Activated T-cell treated with anti-CD3 and anti-CD28 coated beads, Interleukin-2, amount 50 U/mL, for 1 hour (primary cell): ENCODE measurements around the gene SH3RF3.

ENCODE experiments used
- DNase-seq: peaks from one replicate; pipeline ENCODE4 v3.0.0-alpha.2; 2020

Gene SH3RF3

GRCh38 chr2:109292386-109292785 is 163.4 kb downstream of the SH3RF3 start:
- DNase-seq = no peak

- no peak for DNase-seq
Observed at GRCh38 chr2:109293663-109294062, 164.7 kb downstream of the SH3RF3 start.

GRCh38 chr2:109294523-109294922 is 165.5 kb downstream of the SH3RF3 start:
- no peak for DNase-seq

- no peak for DNase-seq
Observed at GRCh38 chr2:109295070-109295780, 166.2 kb downstream of the SH3RF3 start.

- DNase-seq = no peak
Observed at GRCh38 chr2:109295781-109296117, 166.7 kb downstream of the SH3RF3 start.

- no peak for DNase-seq
Observed at GRCh38 chr2:109297566-109298490, 168.8 kb downstream of the SH3RF3 start.

GRCh38 chr2:109298851-109299250 is 169.8 kb downstream of the SH3RF3 start:
- DNase-seq = no peak

GRCh38 chr2:109299536-109299935 is 170.5 kb downstream of the SH3RF3 start:
- DNase-seq = no peak

GRCh38 chr2:109300582-109300981 is 171.6 kb downstream of the SH3RF3 start:
- no peak for DNase-seq

- DNase-seq = no peak
Observed at GRCh38 chr2:109301746-109302145, 172.7 kb downstream of the SH3RF3 start.

GRCh38 chr2:109302319-109302718 is 173.3 kb downstream of the SH3RF3 start:
- DNase-seq = no peak

- DNase-seq = no peak
Observed at GRCh38 chr2:109304242-109304641, 175.2 kb downstream of the SH3RF3 start.

- no peak for DNase-seq
Observed at GRCh38 chr2:109304731-109305470, 175.9 kb downstream of the SH3RF3 start.

GRCh38 chr2:109305490-109306167 is 176.6 kb downstream of the SH3RF3 start:
- no peak for DNase-seq

GRCh38 chr2:109306190-109306589 is 177.2 kb downstream of the SH3RF3 start:
- no peak for DNase-seq

- no peak for DNase-seq
Observed at GRCh38 chr2:109311771-109312170, 182.8 kb downstream of the SH3RF3 start.

- DNase-seq = no peak
Observed at GRCh38 chr2:109312902-109313301, 183.9 kb downstream of the SH3RF3 start.

- no peak for DNase-seq
Observed at GRCh38 chr2:109313343-109313742, 184.3 kb downstream of the SH3RF3 start.

GRCh38 chr2:109316091-109316490 is 187.1 kb downstream of the SH3RF3 start:
- no peak for DNase-seq

- no peak for DNase-seq
Observed at GRCh38 chr2:109317471-109318095, 188.6 kb downstream of the SH3RF3 start.

GRCh38 chr2:109318150-109318948 is 189.3 kb downstream of the SH3RF3 start:
- no peak for DNase-seq

GRCh38 chr2:109318949-109319342 is 189.9 kb downstream of the SH3RF3 start:
- no peak for DNase-seq
